Measurements from ENCODE around the gene SGCB.

The SGCB gene

GRCh38 chr4:52005604-52006273, 32.4 kb downstream of the SGCB start:
- H3K4me1 Mint-ChIP-seq = no peaks in the 10 kb centered on the region
- no peak overlapping the region for H3K27ac Mint-ChIP-seq
- no peak overlapping the region for H3K4me3 Mint-ChIP-seq
- H3K9me3 Mint-ChIP-seq = no peaks in the 10 kb centered on the region
- ATAC-seq (ENCODE audit: low read depth) (no peak), DNase-seq (ENCODE audit: low spot score in 2 of 2) (no peak)
- no peaks in the 10 kb centered on the region for H3K27me3 Mint-ChIP-seq
- H3K36me3 Mint-ChIP-seq = no peaks in the 10 kb centered on the region

- Mint-ChIP-seq H3K9me3 (no peaks in the 10 kb centered on the region), H3K36me3 (no peaks in the 10 kb centered on the region), H3K27ac (no peak overlapping the region), H3K4me3 (no peak overlapping the region), H3K27me3 (no peaks in the 10 kb centered on the region), H3K4me1 (no peaks in the 10 kb centered on the region)
- DNase-seq (ENCODE audit: low spot score in 2 of 2) (no peak), ATAC-seq (ENCODE audit: low read depth) (no peak)
These were observed 33.7 kb downstream of the SGCB start for GRCh38 chr4:52004414-52004813.

- Mint-ChIP-seq H3K27me3 (no peaks in the 10 kb centered on the region), H3K4me3 (no peak overlapping the region), H3K9me3 (no peaks in the 10 kb centered on the region), H3K36me3 (no peaks in the 10 kb centered on the region), H3K4me1 (no peaks in the 10 kb centered on the region), H3K27ac (no peak overlapping the region)
- ATAC-seq (ENCODE audit: low read depth) = no peak
- no peak for DNase-seq (ENCODE audit: low spot score in 2 of 2)
These were observed 36.5 kb downstream of the SGCB start for GRCh38 chr4:52001616-52002015.

GRCh38 chr4:51999250-51999649, 38.8 kb downstream of the SGCB start:
- Mint-ChIP-seq H3K4me1 (no peaks in the 10 kb centered on the region), H3K27me3 (no peaks in the 10 kb centered on the region), H3K4me3 (no peak overlapping the region), H3K27ac (no peak overlapping the region), H3K9me3 (no peaks in the 10 kb centered on the region), H3K36me3 (no peaks in the 10 kb centered on the region)
- DNase-seq (ENCODE audit: low spot score in 2 of 2) = no peak
- no peak for ATAC-seq (ENCODE audit: low read depth)

GRCh38 chr4:51998837-51999236, 39.3 kb downstream of the SGCB start:
- Mint-ChIP-seq H3K4me3 (no peak overlapping the region), H3K36me3 (no peaks in the 10 kb centered on the region), H3K9me3 (no peaks in the 10 kb centered on the region), H3K4me1 (no peaks in the 10 kb centered on the region), H3K27ac (no peak overlapping the region), H3K27me3 (no peaks in the 10 kb centered on the region)
- no peak for DNase-seq (ENCODE audit: low spot score in 2 of 2)
- ATAC-seq (ENCODE audit: low read depth) = no peak

- no peak overlapping the region for H3K4me3 Mint-ChIP-seq
- H3K27me3 Mint-ChIP-seq = no peaks in the 10 kb centered on the region
- H3K4me1 Mint-ChIP-seq = no peaks in the 10 kb centered on the region
- H3K27ac Mint-ChIP-seq = no peak overlapping the region
- H3K9me3 Mint-ChIP-seq = no peaks in the 10 kb centered on the region
- no peaks in the 10 kb centered on the region for H3K36me3 Mint-ChIP-seq
- ATAC-seq (ENCODE audit: low read depth) (no peak), DNase-seq (ENCODE audit: low spot score in 2 of 2) (no peak)
These were observed 40.5 kb downstream of the SGCB start for GRCh38 chr4:51997647-51998046.

- Mint-ChIP-seq H3K9me3 (peaks cover under 1% of the 10 kb centered on the region), H3K27me3 (peaks cover 3% of the 10 kb centered on the region), H3K27ac (no peak overlapping the region), H3K36me3 (no peaks in the 10 kb centered on the region), H3K4me1 (no peaks in the 10 kb centered on the region), H3K4me3 (no peak overlapping the region)
- ATAC-seq (ENCODE audit: low read depth) = no peak
- DNase-seq (ENCODE audit: low spot score in 2 of 2) = no peak
These were observed 42.4 kb downstream of the SGCB start for GRCh38 chr4:51995647-51996220.
